Esophagus (tissue), 2 donors: ENCODE data around the gene DNAJC15. TPM values are rescaled to one million over a fixed set of nuclear protein-coding genes. Genes with fewer than 3 reads are reported as not detected.

ENCODE experiments used
- H3K27ac ChIP-seq, 2 donors: one replicate each; pipeline ENCODE4 v1.5.1; 2013; ENCODE audit warnings: low read depth in 2 of 2, mild to moderate bottlenecking in 2 of 2, inconsistent platforms in 1 of 2, low read length in 1 of 2, moderate library complexity in 1 of 2
- H3K27me3 ChIP-seq, 2 donors: one replicate each; pipeline ENCODE4 v1.6.1; 2013; ENCODE audit warnings: low read length in 2 of 2, control low read depth in 1 of 2, mild to moderate bottlenecking in 1 of 2; ENCODE audit not compliant: insufficient read depth in 2 of 2, control insufficient read depth in 1 of 2
- H3K36me3 ChIP-seq, 2 donors: one replicate each; pipeline ENCODE4 v1.6.1; 2013; ENCODE audit warnings: low read length in 1 of 2; ENCODE audit not compliant: control insufficient read depth in 2 of 2, insufficient read depth in 2 of 2
- H3K4me1 ChIP-seq, 2 donors: one replicate each; pipeline ENCODE4 v1.6.1; 2013; ENCODE audit warnings: low read length in 1 of 2; ENCODE audit not compliant: control insufficient read depth in 2 of 2, insufficient read depth in 2 of 2
- H3K4me3 ChIP-seq, 2 donors: one replicate each; pipeline ENCODE4 v1.5.1; 2013; ENCODE audit warnings: low read length in 2 of 2, mild to moderate bottlenecking in 2 of 2, low read depth in 1 of 2, moderate library complexity in 1 of 2
- H3K9me3 ChIP-seq, 2 donors: one replicate each; pipeline ENCODE4 v1.6.1; 2013; ENCODE audit warnings: mild to moderate bottlenecking in 2 of 2, low read depth in 1 of 2, low read length in 1 of 2, moderate library complexity in 1 of 2; ENCODE audit not compliant: control insufficient read depth in 2 of 2, insufficient read depth in 1 of 2
- WGBS, 2 donors: extraction: QIAGEN DNeasy Blood & Tissue Kit; methylation state at CpG; one replicate each; pipeline ENCODE4 v1.1.7; 2013; 5-methylcytosine and 5-hydroxymethylcytosine counted together
- polyA plus RNA-seq, 2 donors: library from polyadenylated mRNA; stranded (reverse); fragments of 200-250 nt; gene quantifications; one replicate each; pipeline ENCODE4 v1.2.3, GENCODE V29; 2013
- donor health status: healthy with polysubstance abuse.
- donor health status: Bipolar disorder and iron deficiency.

The DNAJC15 gene
- polyA plus RNA-seq, 2 donors: 8.6 to 13.6 TPM

- no peak overlapping the region for H3K4me3 ChIP-seq
- H3K4me1 ChIP-seq: no peaks in the 10 kb centered on the region
- 71 to 73% methylated on average over 9 of the region's 9 CpGs for WGBS, 2 donors
- no peak overlapping the region for H3K27ac ChIP-seq
- no peaks in the 10 kb centered on the region for H3K36me3 ChIP-seq
- H3K27me3 ChIP-seq: no peaks in the 10 kb centered on the region
- H3K9me3 ChIP-seq: no peaks in the 10 kb centered on the region
Observed at GRCh38 chr13:43127103-43127798, 103.9 kb downstream of the DNAJC15 start.

- H3K27ac ChIP-seq: no peak overlapping the region
- WGBS, 2 donors: 53 to 55% methylated on average over 3 of the region's 3 CpGs
- no peaks in the 10 kb centered on the region for H3K27me3 ChIP-seq
Observed at GRCh38 chr13:43127827-43128226, 104.4 kb downstream of the DNAJC15 start.

GRCh38 chr13:43128504-43128961, 105.1 kb downstream of the DNAJC15 start:
- Histone ChIP-seq H3K36me3 (no peaks in the 10 kb centered on the region), H3K4me3 (no peak overlapping the region), H3K9me3 (no peaks in the 10 kb centered on the region), H3K27ac (no peak overlapping the region), H3K27me3 (no peaks in the 10 kb centered on the region), H3K4me1 (no peaks in the 10 kb centered on the region)
- 79 to 83% methylated on average over 21 of the region's 21 CpGs for WGBS, 2 donors

More at GRCh38 chr13:43127827-43128226, 104.4 kb downstream of the DNAJC15 start:
- H3K4me1 ChIP-seq: no peaks in the 10 kb centered on the region
- no peaks in the 10 kb centered on the region for H3K9me3 ChIP-seq
- H3K36me3 ChIP-seq: no peaks in the 10 kb centered on the region
- no peak overlapping the region for H3K4me3 ChIP-seq

DNA sequence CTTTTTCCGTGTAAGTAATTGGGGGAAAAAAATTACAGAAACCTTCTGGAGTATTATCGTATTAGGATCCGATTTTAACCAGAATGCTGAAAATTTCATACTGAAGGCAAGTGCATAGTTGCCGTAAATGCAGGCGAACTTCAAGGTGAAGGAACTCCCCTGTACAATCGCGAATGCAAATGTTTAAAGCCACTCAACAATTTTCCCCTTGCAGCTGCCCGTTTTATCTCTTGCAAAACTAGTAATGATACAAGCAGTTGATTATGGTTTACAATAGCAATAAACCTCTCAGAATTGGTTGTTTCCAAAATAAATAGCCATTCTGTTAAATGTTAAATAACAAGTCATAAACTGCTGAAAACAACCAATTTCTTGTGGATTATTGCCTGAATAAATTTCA, 105.7 kb downstream of the DNAJC15 start:
- Histone ChIP-seq H3K4me3 (no peak overlapping the region), H3K27ac (no peak overlapping the region), H3K36me3 (no peaks in the 10 kb centered on the region), H3K4me1 (no peaks in the 10 kb centered on the region), H3K27me3 (no peaks in the 10 kb centered on the region), H3K9me3 (no peaks in the 10 kb centered on the region)
- WGBS, 2 donors: 61 to 76% methylated on average over 8 of the region's 8 CpGs

- 52 to 55% methylated on average over 3 of the region's 3 CpGs for WGBS, 2 donors
- H3K27ac ChIP-seq: no peak overlapping the region
- no peaks in the 10 kb centered on the region for H3K4me1 ChIP-seq
- no peak overlapping the region for H3K4me3 ChIP-seq
- H3K9me3 ChIP-seq: no peaks in the 10 kb centered on the region
- H3K27me3 ChIP-seq: no peaks in the 10 kb centered on the region
- no peaks in the 10 kb centered on the region for H3K36me3 ChIP-seq
Observed at GRCh38 chr13:43129511-43130110, 106.2 kb downstream of the DNAJC15 start.

GRCh38 chr13:43132257-43132656, 108.9 kb downstream of the DNAJC15 start:
- Histone ChIP-seq H3K9me3 (no peaks in the 10 kb centered on the region), H3K36me3 (no peaks in the 10 kb centered on the region), H3K4me1 (no peaks in the 10 kb centered on the region), H3K27ac (no peak overlapping the region), H3K27me3 (no peaks in the 10 kb centered on the region), H3K4me3 (no peak overlapping the region)
- 44 to 47% methylated on average over 4 of the region's 4 CpGs for WGBS, 2 donors

DNA sequence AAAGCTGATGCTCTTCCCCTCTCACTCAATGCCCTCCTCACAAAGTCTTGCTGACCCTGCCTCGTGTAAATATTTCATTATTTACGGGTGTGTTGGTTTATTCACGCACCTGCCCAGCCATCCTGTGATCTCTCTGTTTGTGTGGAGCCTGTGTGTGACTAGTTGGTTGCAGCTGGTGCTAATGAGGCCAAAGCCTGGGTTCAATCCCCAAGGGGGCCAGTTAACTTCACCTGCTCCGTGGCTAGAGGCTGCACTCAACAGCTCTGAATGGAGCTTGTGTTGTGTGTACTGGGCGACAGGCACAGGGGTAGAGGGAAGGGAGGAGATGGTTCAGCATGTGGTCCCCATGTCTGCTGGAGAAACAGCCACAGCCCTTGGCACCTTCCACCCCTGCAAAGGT, 109.5 kb downstream of the DNAJC15 start:
- no peaks in the 10 kb centered on the region for H3K9me3 ChIP-seq
- H3K27ac ChIP-seq: no peak overlapping the region
- no peaks in the 10 kb centered on the region for H3K36me3 ChIP-seq
- no peaks in the 10 kb centered on the region for H3K27me3 ChIP-seq
- no peaks in the 10 kb centered on the region for H3K4me1 ChIP-seq
- WGBS, 2 donors: 76 to 78% methylated on average over 5 of the region's 5 CpGs
- no peak overlapping the region for H3K4me3 ChIP-seq

GRCh38 chr13:43133792-43134191, 110.4 kb downstream of the DNAJC15 start:
- Histone ChIP-seq H3K36me3 (no peaks in the 10 kb centered on the region), H3K27ac (no peak overlapping the region), H3K4me1 (no peaks in the 10 kb centered on the region), H3K9me3 (no peaks in the 10 kb centered on the region), H3K27me3 (no peaks in the 10 kb centered on the region), H3K4me3 (no peak overlapping the region)
- 85 to 92% methylated on average over 4 of the region's 4 CpGs for WGBS, 2 donors

- Histone ChIP-seq H3K36me3 (no peaks in the 10 kb centered on the region), H3K27ac (no peak overlapping the region), H3K4me3 (no peak overlapping the region), H3K27me3 (no peaks in the 10 kb centered on the region), H3K9me3 (no peaks in the 10 kb centered on the region), H3K4me1 (no peaks in the 10 kb centered on the region)
- 86 to 89% methylated on average over 7 of the region's 7 CpGs for WGBS, 2 donors
Observed at GRCh38 chr13:43134868-43135267, 111.5 kb downstream of the DNAJC15 start.

DNA sequence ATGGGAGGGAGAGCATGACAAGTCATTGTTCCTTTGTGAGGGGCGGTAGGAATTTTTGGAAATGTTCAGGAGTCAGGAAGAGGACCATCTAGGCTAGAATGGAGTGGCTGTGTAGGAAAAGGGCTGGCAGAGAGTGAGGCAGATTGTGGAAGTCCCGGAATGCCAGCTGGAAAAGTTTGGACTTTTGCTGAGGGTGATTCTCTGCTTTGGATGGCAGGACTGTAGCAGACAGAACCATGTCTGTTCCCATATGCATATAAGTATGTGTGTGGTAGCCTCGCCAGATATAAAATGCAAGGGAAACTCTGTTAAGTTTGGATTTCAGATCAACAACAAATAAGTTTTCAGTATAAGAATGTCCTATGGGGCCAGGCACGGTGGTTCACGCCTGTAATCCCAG, 112.1 kb downstream of the DNAJC15 start:
- Histone ChIP-seq H3K27ac (no peak overlapping the region), H3K9me3 (no peaks in the 10 kb centered on the region), H3K4me3 (no peak overlapping the region), H3K27me3 (no peaks in the 10 kb centered on the region), H3K4me1 (no peaks in the 10 kb centered on the region), H3K36me3 (no peaks in the 10 kb centered on the region)
- WGBS, 2 donors: 89 to 90% methylated on average over 5 of the region's 5 CpGs
